ENCODE measurements around the gene SDHD.
A peak's percentile ranks its signal among the peaks of the same experiment; 100 is the strongest.

SDHD gene

DNA sequence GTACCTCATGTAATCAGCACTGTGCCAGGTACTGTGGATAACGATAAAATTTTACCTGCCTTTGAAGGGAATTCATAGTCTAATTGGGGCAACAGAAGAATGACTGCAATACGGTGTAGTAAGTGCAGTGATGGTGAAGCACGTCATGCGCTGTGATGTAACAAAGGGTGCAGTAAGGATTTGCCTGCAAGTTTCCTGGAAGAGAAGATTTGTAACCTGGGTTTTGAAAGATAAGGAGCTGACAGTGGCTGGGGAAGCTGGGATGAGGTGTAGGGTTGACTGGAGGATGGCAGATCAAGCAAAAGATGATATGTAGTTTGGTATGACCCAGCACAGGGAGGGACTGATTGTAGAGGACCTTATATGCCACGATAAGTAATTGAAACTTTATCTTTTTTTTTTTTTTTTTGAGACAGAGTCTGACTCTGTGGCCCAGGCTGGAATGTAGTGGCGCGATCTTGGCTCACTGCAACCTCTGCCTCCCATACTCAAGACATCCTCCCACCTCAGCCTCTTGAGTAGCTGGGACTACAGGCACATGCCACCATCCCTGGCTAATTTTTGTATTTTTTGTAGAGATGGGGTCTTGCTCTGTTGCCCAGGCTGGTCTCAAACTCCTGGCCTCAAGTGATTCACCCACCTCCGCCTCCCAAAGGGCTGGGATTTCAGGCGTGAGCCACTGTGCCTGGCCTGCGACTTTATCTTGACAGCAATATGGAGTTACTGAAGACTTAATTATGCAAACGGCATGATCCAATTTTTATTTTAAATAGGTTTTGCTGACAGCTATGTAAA, 11.3 kb downstream of the SDHD start:
- H3K9ac ChIP-seq (ENCODE audit: low read depth in 1 of 2, low read length in 2 of 2), result no peak overlapping the region
- H3K4me3 ChIP-seq (ENCODE audit: low read length in 2 of 2), result no peak overlapping the region
- H3K27ac ChIP-seq (ENCODE audit: low read depth in 2 of 2, low read length in 2 of 2), result no peak overlapping the region
- no peaks in the 10 kb centered on the region for H3K9me3 ChIP-seq (ENCODE audit: control insufficient read depth in 2 of 2, low read length in 2 of 2)
- H3K27me3 ChIP-seq (ENCODE audit: control insufficient read depth in 2 of 2, insufficient read depth in 2 of 2, low read length in 2 of 2), result no peaks in the 10 kb centered on the region
- peaks cover 12 to 24% of the 10 kb centered on the region in 2 donors for H3K36me3 ChIP-seq (ENCODE audit: control insufficient read depth in 2 of 2, insufficient read depth in 2 of 2, low read length in 2 of 2)
- H3K4me1 ChIP-seq (ENCODE audit: control insufficient read depth in 2 of 2, insufficient read depth in 2 of 2, low read length in 2 of 2), result no peaks in the 10 kb centered on the region

DNA sequence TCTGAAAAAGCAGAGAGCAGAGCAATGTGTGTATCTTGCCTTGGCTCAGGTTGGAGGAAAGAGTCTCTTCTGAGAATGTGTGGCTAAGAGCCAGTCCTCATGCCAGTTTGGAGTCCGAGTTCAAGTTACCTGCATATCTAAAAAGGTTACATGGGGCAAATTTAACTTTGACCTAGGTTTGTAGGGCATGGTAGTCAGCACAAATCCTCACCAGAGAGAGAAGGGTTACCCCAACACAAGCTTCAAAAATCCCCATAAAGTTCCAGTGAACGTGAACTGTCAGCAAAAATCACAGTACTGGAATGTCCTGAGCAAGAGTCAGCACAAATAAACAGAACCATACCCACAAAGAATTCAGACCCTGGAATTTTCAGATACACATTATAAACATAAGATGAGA, 13.8 kb downstream of the SDHD start:
- Histone ChIP-seq H3K27me3 (ENCODE audit: control insufficient read depth in 2 of 2, insufficient read depth in 2 of 2, low read length in 2 of 2) (no peaks in the 10 kb centered on the region), H3K4me1 (ENCODE audit: control insufficient read depth in 2 of 2, insufficient read depth in 2 of 2, low read length in 2 of 2) (no peaks in the 10 kb centered on the region), H3K9ac (ENCODE audit: low read depth in 1 of 2, low read length in 2 of 2) (no peak overlapping the region), H3K4me3 (ENCODE audit: low read length in 2 of 2) (no peak overlapping the region), H3K9me3 (ENCODE audit: control insufficient read depth in 2 of 2, low read length in 2 of 2) (no peaks in the 10 kb centered on the region), H3K27ac (ENCODE audit: low read depth in 2 of 2, low read length in 2 of 2) (no peak overlapping the region), H3K36me3 (ENCODE audit: control insufficient read depth in 2 of 2, insufficient read depth in 2 of 2, low read length in 2 of 2) (peaks cover 9 to 19% of the 10 kb centered on the region in 2 donors)

DNA sequence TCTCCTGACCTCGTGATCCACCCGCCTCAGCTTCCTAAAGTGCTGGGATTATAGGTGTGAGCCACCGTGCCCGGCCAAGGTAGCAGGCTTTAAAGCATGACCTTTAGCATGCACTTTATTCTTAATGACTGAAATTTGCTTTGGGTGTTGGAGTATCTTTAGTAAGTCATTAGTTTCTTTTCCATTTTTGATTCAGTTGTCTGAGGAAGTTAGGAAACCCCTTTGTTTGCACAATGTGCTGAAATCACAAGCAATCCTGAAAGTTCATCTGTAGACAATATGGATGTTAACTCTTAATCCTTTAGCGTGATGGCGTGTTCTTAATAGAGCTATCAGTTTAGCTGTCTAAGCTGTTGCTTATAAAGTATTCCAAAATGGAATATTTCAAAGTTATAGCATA, 16.8 kb downstream of the SDHD start:
- no peaks in the 10 kb centered on the region for H3K4me1 ChIP-seq (ENCODE audit: control insufficient read depth in 2 of 2, insufficient read depth in 2 of 2, low read length in 2 of 2)
- no peak overlapping the region for H3K27ac ChIP-seq (ENCODE audit: low read depth in 2 of 2, low read length in 2 of 2)
- H3K27me3 ChIP-seq (ENCODE audit: control insufficient read depth in 2 of 2, insufficient read depth in 2 of 2, low read length in 2 of 2), result no peaks in the 10 kb centered on the region
- peaks cover 0 to 8% of the 10 kb centered on the region in 2 donors for H3K36me3 ChIP-seq (ENCODE audit: control insufficient read depth in 2 of 2, insufficient read depth in 2 of 2, low read length in 2 of 2)
- no peaks in the 10 kb centered on the region for H3K9me3 ChIP-seq (ENCODE audit: control insufficient read depth in 2 of 2, low read length in 2 of 2)
- H3K4me3 ChIP-seq (ENCODE audit: low read length in 2 of 2), result no peak overlapping the region
- no peak overlapping the region for H3K9ac ChIP-seq (ENCODE audit: low read depth in 1 of 2, low read length in 2 of 2)

DNA sequence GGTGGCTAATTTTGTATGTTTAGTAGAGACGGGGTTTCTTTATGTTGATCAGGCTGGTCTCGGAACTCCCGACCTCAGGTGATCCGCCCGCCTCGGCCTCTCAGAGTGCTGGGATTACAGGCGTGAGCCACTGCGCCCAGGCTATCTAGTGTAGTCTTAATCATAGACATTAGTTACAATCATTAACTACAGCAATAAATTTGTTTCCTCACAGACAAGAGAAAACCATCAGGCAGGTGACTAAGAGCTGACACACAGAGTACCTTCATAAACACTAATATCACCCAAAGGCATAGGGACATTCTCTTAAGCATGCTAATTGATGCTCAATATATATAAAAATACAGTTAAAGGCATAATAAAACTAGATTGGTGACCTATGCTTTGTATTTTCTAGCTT, 19.4 kb downstream of the SDHD start:
- Histone ChIP-seq H3K9ac (ENCODE audit: low read depth in 1 of 2, low read length in 2 of 2) (no peak overlapping the region), H3K4me3 (ENCODE audit: low read length in 2 of 2) (no peak overlapping the region), H3K27ac (ENCODE audit: low read depth in 2 of 2, low read length in 2 of 2) (no peak overlapping the region), H3K27me3 (ENCODE audit: control insufficient read depth in 2 of 2, insufficient read depth in 2 of 2, low read length in 2 of 2) (no peaks in the 10 kb centered on the region), H3K9me3 (ENCODE audit: control insufficient read depth in 2 of 2, low read length in 2 of 2) (no peaks in the 10 kb centered on the region), H3K36me3 (ENCODE audit: control insufficient read depth in 2 of 2, insufficient read depth in 2 of 2, low read length in 2 of 2) (peaks cover 0 to 6% of the 10 kb centered on the region in 2 donors), H3K4me1 (ENCODE audit: control insufficient read depth in 2 of 2, insufficient read depth in 2 of 2, low read length in 2 of 2) (no peaks in the 10 kb centered on the region)

DNA sequence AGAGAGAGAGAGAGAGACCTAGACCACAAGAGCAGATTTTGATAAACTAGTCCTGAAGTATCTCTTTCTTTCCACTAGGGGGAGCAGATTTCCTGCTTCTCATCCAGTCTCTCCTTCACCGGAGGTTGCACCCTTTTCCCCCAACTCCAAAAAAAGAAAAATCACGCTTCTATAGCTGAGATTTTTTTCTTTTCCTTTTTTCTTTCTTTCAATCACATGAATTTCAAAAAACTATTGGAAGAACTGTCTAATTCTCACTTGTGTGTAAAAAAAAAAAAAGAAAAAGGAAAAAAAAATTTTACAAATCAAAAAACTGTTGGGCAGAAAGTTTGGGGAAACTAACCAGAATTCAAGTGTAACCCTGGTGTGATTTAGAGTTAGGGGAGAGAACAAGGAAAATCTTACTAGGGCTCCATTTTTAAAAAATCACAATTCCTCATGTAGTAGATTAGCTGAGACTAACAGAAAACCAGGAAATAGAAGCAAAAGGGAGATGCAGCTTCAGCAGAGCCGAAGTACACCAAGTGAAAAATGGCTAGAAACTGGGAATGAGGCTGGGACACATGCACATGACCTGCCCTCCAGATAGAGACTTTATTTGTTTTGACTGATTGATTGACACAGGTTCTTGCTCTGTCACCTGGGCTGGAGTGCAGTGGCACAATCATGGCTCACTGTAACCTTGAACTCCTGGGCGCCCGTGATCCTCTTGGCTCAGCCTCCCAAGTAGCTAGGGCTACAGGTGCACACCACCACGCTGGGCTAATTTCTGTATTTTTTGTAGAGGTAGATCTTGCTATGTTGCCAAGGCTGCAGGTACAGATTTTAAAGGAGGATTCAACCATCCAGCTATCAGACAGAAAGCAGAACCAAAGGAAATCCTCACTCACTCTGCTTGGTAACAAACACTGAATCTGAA, 27.1 kb downstream of the SDHD start:
- Histone ChIP-seq H3K27ac (ENCODE audit: low read depth in 2 of 2, low read length in 2 of 2) (no peak overlapping the region), H3K9ac (ENCODE audit: low read depth in 1 of 2, low read length in 2 of 2) (no peak overlapping the region), H3K4me1 (ENCODE audit: control insufficient read depth in 2 of 2, insufficient read depth in 2 of 2, low read length in 2 of 2) (peaks cover 0 to 4% of the 10 kb centered on the region in 2 donors), H3K36me3 (ENCODE audit: control insufficient read depth in 2 of 2, insufficient read depth in 2 of 2, low read length in 2 of 2) (no peaks in the 10 kb centered on the region), H3K27me3 (ENCODE audit: control insufficient read depth in 2 of 2, insufficient read depth in 2 of 2, low read length in 2 of 2) (no peaks in the 10 kb centered on the region), H3K9me3 (ENCODE audit: control insufficient read depth in 2 of 2, low read length in 2 of 2) (no peaks in the 10 kb centered on the region), H3K4me3 (ENCODE audit: low read length in 2 of 2) (peak overlapping the region in 1 of 2 donors; percentile 20)

- Histone ChIP-seq H3K9ac (ENCODE audit: low read depth in 1 of 2, low read length in 2 of 2) (no peak overlapping the region), H3K4me1 (ENCODE audit: control insufficient read depth in 2 of 2, insufficient read depth in 2 of 2, low read length in 2 of 2) (peaks cover 0 to 4% of the 10 kb centered on the region in 2 donors), H3K27me3 (ENCODE audit: control insufficient read depth in 2 of 2, insufficient read depth in 2 of 2, low read length in 2 of 2) (no peaks in the 10 kb centered on the region), H3K27ac (ENCODE audit: low read depth in 2 of 2, low read length in 2 of 2) (no peak overlapping the region), H3K36me3 (ENCODE audit: control insufficient read depth in 2 of 2, insufficient read depth in 2 of 2, low read length in 2 of 2) (no peaks in the 10 kb centered on the region), H3K9me3 (ENCODE audit: control insufficient read depth in 2 of 2, low read length in 2 of 2) (no peaks in the 10 kb centered on the region), H3K4me3 (ENCODE audit: low read length in 2 of 2) (no peak overlapping the region)
These were observed 27.8 kb downstream of the SDHD start for GRCh38 chr11:112114460-112114859.

GRCh38 chr11:112115386-112115785, 28.7 kb downstream of the SDHD start:
- no peaks in the 10 kb centered on the region for H3K36me3 ChIP-seq (ENCODE audit: control insufficient read depth in 2 of 2, insufficient read depth in 2 of 2, low read length in 2 of 2)
- H3K27me3 ChIP-seq (ENCODE audit: control insufficient read depth in 2 of 2, insufficient read depth in 2 of 2, low read length in 2 of 2), result no peaks in the 10 kb centered on the region
- H3K4me3 ChIP-seq (ENCODE audit: low read length in 2 of 2), result no peak overlapping the region
- H3K27ac ChIP-seq (ENCODE audit: low read depth in 2 of 2, low read length in 2 of 2), result no peak overlapping the region
- H3K4me1 ChIP-seq (ENCODE audit: control insufficient read depth in 2 of 2, insufficient read depth in 2 of 2, low read length in 2 of 2), result peaks cover 0 to 4% of the 10 kb centered on the region in 2 donors
- no peaks in the 10 kb centered on the region for H3K9me3 ChIP-seq (ENCODE audit: control insufficient read depth in 2 of 2, low read length in 2 of 2)
- H3K9ac ChIP-seq (ENCODE audit: low read depth in 1 of 2, low read length in 2 of 2), result no peak overlapping the region

DNA sequence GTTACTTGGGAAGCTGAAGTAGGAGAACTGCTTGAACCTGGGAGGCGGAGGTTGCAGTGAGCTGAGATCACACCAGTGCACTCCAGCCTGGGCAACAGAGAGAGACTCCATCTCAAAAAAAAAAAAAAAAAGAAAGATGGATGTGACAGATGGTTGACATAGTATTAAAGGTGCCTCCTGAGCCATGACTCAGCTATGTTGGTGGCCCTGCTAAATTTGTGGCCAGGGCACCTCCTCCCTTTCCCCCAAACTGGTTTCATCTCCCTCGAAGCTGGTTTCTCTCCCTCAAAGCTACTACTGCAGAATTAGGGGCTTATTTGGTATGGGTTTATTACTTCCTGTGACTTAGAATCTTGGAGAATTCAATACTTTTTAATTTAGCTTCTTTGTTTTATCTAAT, 31.5 kb downstream of the SDHD start:
- H3K27me3 ChIP-seq (ENCODE audit: control insufficient read depth in 2 of 2, insufficient read depth in 2 of 2, low read length in 2 of 2), result no peaks in the 10 kb centered on the region
- no peaks in the 10 kb centered on the region for H3K9me3 ChIP-seq (ENCODE audit: control insufficient read depth in 2 of 2, low read length in 2 of 2)
- H3K9ac ChIP-seq (ENCODE audit: low read depth in 1 of 2, low read length in 2 of 2), result no peak overlapping the region
- H3K4me3 ChIP-seq (ENCODE audit: low read length in 2 of 2), result no peak overlapping the region
- peaks cover 0 to 2% of the 10 kb centered on the region in 2 donors for H3K36me3 ChIP-seq (ENCODE audit: control insufficient read depth in 2 of 2, insufficient read depth in 2 of 2, low read length in 2 of 2)
- peaks cover 0 to 4% of the 10 kb centered on the region in 2 donors for H3K4me1 ChIP-seq (ENCODE audit: control insufficient read depth in 2 of 2, insufficient read depth in 2 of 2, low read length in 2 of 2)
- H3K27ac ChIP-seq (ENCODE audit: low read depth in 2 of 2, low read length in 2 of 2), result no peak overlapping the region

DNA sequence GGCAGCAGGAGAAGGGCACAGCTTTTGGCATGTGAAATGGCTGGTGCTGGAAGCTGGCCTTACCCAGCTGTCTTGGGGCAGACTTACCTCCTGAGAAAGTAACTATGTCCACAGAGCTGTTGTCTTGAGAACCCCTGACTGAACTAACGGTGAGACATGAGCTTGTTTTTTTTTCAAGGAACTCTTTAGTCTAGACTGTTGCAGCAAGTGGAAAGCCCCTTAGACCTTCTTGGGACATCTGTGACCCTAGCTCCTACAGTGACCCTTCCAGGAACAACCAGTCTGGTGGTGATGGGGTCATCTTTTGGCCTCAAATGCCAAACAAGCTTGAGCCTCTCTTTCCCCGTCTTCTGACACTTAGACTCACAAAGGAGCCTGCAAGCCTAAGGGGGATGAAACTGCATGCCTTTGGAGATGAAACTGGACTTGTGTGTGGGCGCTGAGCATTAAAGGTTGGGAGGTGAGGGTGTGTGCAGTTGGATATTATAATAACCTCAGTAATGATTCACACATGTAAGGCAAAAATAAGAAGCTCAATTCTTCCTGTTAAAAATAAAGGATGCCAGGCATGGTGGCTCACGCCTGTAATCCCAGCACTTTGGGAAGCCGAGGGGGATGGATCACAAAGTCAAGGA, 35.4 kb downstream of the SDHD start:
- Histone ChIP-seq H3K27ac (ENCODE audit: low read depth in 2 of 2, low read length in 2 of 2) (no peak overlapping the region), H3K9me3 (ENCODE audit: control insufficient read depth in 2 of 2, low read length in 2 of 2) (no peaks in the 10 kb centered on the region), H3K27me3 (ENCODE audit: control insufficient read depth in 2 of 2, insufficient read depth in 2 of 2, low read length in 2 of 2) (no peaks in the 10 kb centered on the region), H3K36me3 (ENCODE audit: control insufficient read depth in 2 of 2, insufficient read depth in 2 of 2, low read length in 2 of 2) (peaks cover 0 to 2% of the 10 kb centered on the region in 2 donors), H3K4me3 (ENCODE audit: low read length in 2 of 2) (no peak overlapping the region), H3K9ac (ENCODE audit: low read depth in 1 of 2, low read length in 2 of 2) (no peak overlapping the region), H3K4me1 (ENCODE audit: control insufficient read depth in 2 of 2, insufficient read depth in 2 of 2, low read length in 2 of 2) (no peaks in the 10 kb centered on the region)

DNA sequence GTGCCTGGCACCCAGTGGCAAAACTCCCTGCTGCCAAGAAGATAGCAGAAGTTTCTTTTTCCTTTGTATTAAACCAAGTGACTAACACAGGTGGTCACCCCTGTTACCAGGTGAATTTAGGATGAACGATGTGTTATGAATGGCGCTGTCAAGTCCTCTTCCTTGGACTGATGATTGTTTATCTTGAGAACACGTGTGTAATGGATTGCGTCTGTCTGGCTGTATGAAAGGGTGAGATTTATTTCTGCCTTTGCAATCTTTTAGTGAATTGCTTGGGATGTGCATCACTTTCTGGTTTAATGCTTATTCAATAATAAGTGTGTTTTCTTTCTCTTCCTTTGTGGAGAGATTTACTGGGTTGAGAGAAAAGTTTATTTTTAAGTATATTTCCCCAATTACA, 36.5 kb downstream of the SDHD start:
- no peaks in the 10 kb centered on the region for H3K27me3 ChIP-seq (ENCODE audit: control insufficient read depth in 2 of 2, insufficient read depth in 2 of 2, low read length in 2 of 2)
- peaks cover 0 to under 1% of the 10 kb centered on the region in 2 donors for H3K4me1 ChIP-seq (ENCODE audit: control insufficient read depth in 2 of 2, insufficient read depth in 2 of 2, low read length in 2 of 2)
- H3K4me3 ChIP-seq (ENCODE audit: low read length in 2 of 2), result no peak overlapping the region
- H3K27ac ChIP-seq (ENCODE audit: low read depth in 2 of 2, low read length in 2 of 2), result no peak overlapping the region
- no peak overlapping the region for H3K9ac ChIP-seq (ENCODE audit: low read depth in 1 of 2, low read length in 2 of 2)
- H3K36me3 ChIP-seq (ENCODE audit: control insufficient read depth in 2 of 2, insufficient read depth in 2 of 2, low read length in 2 of 2), result peaks cover 0 to 2% of the 10 kb centered on the region in 2 donors
- H3K9me3 ChIP-seq (ENCODE audit: control insufficient read depth in 2 of 2, low read length in 2 of 2), result no peaks in the 10 kb centered on the region

Data from mucosa of rectum (tissue), 2 donors.